HEK293T (cell line): Measurements from ENCODE around the gene CLDN19.
"Not testable (repeated sequence)": the region's sequence is repeated elsewhere in the genome, so short reads cannot be mapped to it uniquely, and the experiment has no call there.

ENCODE experiments used
- CTCF ChIA-PET: fragments of 350-600 bp; formaldehyde crosslinking; extraction: SDS; loops from one replicate; lab custom pipeline; 2021; ENCODE audit warnings: antibody characterized with exemption, inconsistent platforms; lab: Yijun Ruan, JAX
- POLR2A ChIA-PET: fragments of 350-600 bp; formaldehyde crosslinking; extraction: SDS; loops from one replicate; lab custom pipeline; 2020; ENCODE audit warnings: antibody characterized with exemption, inconsistent platforms; lab: Yijun Ruan, JAX
- DNase-seq: peaks from one replicate; pipeline ENCODE4 v3.0.0; 2012; ENCODE audit warnings: mixed read lengths; ENCODE audit errors: extremely low spot score
- ARNT ChIP-seq: fragments of 450-650 bp; IDR thresholded peaks from 2 replicates; pipeline ENCODE4 v1.6.1; 2017; ENCODE audit warnings: mild to moderate bottlenecking
- BHLHE40 ChIP-seq: fragments of 450-650 bp; IDR thresholded peaks from 2 replicates; pipeline ENCODE4 v1.6.1; 2016; ENCODE audit warnings: mild to moderate bottlenecking, moderate library complexity, borderline replicate concordance
- CTBP1 ChIP-seq: fragments of 450-650 bp; IDR thresholded peaks from 2 replicates; pipeline ENCODE4 v1.6.1; 2016; ENCODE audit warnings: borderline replicate concordance
- ELF4 ChIP-seq: fragments of 450-650 bp; IDR thresholded peaks from 2 replicates; pipeline ENCODE4 v1.6.1; 2017; ENCODE audit warnings: antibody characterized with exemption
- FOXA1 ChIP-seq: fragments of 450-650 bp; IDR thresholded peaks from 2 replicates; pipeline ENCODE4 v1.6.1; 2016; ENCODE audit warnings: mild to moderate bottlenecking
- FOXK2 ChIP-seq: fragments of 450-650 bp; IDR thresholded peaks from 2 replicates; pipeline ENCODE4 v1.6.1; 2016; ENCODE audit warnings: mild to moderate bottlenecking
- FOXM1 ChIP-seq: fragments of 450-650 bp; IDR thresholded peaks from 2 replicates; pipeline ENCODE4 v1.6.1; 2017; ENCODE audit warnings: mild to moderate bottlenecking, borderline replicate concordance
- HDGF ChIP-seq: fragments of 450-650 bp; IDR thresholded peaks from 2 replicates; pipeline ENCODE4 v1.6.1; 2017; ENCODE audit warnings: antibody characterized with exemption, borderline replicate concordance
- L3MBTL2 ChIP-seq: fragments of 450-650 bp; conservative IDR thresholded peaks from 2 replicates; pipeline ENCODE4 v1.6.1; 2016; ENCODE audit warnings: mild to moderate bottlenecking
- LEF1 ChIP-seq: fragments of 450-650 bp; IDR thresholded peaks from 2 replicates; pipeline ENCODE4 v1.6.1; 2017; ENCODE audit warnings: mild to moderate bottlenecking, borderline replicate concordance
- NFRKB ChIP-seq: fragments of 450-650 bp; IDR thresholded peaks from 2 replicates; pipeline ENCODE4 v1.6.1; 2016; ENCODE audit warnings: mild to moderate bottlenecking, moderate library complexity
- PKNOX1 ChIP-seq: fragments of 450-650 bp; IDR thresholded peaks from 2 replicates; pipeline ENCODE4 v1.6.1; 2016
- SP1 ChIP-seq: fragments of 450-650 bp; IDR thresholded peaks from 2 replicates; pipeline ENCODE4 v1.6.1; 2017
- SUZ12 ChIP-seq: fragments of 450-650 bp; IDR thresholded peaks from 2 replicates; pipeline ENCODE4 v1.6.1; 2016; ENCODE audit warnings: mild to moderate bottlenecking
- TARDBP ChIP-seq: fragments of 450-650 bp; IDR thresholded peaks from 2 replicates; pipeline ENCODE4 v1.6.1; 2016
- ZNF384 ChIP-seq: fragments of 450-650 bp; IDR thresholded peaks from 2 replicates; pipeline ENCODE4 v1.6.1; 2016

The CLDN19 gene

DNA sequence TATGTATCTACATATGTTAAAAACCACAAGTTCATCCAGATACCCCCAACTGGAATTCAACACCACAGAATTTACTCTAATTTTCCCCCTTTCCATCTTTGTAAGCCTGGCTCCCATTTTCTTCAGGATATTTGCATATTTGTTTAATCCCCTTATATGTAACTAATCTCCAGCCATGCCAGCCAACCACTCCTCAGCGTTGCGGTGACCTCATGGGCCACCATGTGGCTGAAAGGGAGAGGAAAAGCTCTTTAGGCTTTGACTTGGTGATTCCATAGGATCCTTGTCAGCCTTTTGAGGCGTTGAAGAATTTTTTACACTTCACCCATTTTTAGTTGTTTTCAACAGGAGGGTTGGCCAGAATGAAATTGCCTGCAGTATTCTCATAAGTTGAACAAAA is 10.0 kb downstream of the CLDN19 start:
- ChIA-PET CTCF (interaction anchor here (0.8 kb wide), 1 partner anchor 13 kb away, joined by 5 read pairs; no protein-coding TSS in a partner anchor), POLR2A (no interaction called here)
- peak; percentile 9 for DNase-seq
- TF ChIP-seq ZNF384 (no peak), ARNT (no peak), FOXA1 (no peak), PKNOX1 (no peak), SP1 (no peak), BHLHE40 (no peak)

DNA sequence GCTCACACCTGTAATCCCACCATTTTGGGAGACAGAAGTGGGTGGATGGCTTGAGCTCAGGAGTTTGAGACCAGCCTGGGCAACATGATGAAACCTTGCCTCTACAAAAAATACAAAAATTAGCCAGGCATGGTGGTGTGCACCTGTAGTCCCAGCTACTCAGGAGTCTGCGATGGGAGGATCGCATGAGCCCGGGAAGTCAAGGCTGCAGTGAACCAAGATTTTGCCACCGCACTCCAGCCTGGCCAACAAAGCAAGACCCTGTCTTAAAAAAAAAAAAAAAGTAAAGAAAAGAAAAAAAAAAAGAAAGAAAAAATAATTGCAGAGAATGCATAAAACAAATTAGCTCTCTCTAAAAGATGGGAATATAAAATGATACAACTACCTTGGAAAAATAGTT is 14.2 kb downstream of the CLDN19 start:
- POLR2A ChIA-PET, CTCF ChIA-PET: not testable (repeated sequence)

GRCh38 chr1:42723511-42723910 is 16.5 kb downstream of the CLDN19 start:
- ChIA-PET POLR2A (interaction anchor here (1.3 kb wide), 1 partner anchor 41 kb away, joined by 3 read pairs; the partner anchor contains the start of gene YBX1), CTCF (no interaction called here)
- no peak for DNase-seq
- TF ChIP-seq TARDBP (no peak), L3MBTL2 (no peak), SP1 (no peak), FOXM1 (no peak), BHLHE40 (no peak), LEF1 (no peak), HDGF (no peak), CTBP1 (no peak), ZNF384 (no peak), NFRKB (no peak), FOXK2 (no peak), SUZ12 (no peak), ELF4 (no peak), FOXA1 (no peak), PKNOX1 (no peak), ARNT (no peak)

More for the DNA sequence above, 14.2 kb downstream of the CLDN19 start:
- not testable (repeated sequence) for DNase-seq

DNA sequence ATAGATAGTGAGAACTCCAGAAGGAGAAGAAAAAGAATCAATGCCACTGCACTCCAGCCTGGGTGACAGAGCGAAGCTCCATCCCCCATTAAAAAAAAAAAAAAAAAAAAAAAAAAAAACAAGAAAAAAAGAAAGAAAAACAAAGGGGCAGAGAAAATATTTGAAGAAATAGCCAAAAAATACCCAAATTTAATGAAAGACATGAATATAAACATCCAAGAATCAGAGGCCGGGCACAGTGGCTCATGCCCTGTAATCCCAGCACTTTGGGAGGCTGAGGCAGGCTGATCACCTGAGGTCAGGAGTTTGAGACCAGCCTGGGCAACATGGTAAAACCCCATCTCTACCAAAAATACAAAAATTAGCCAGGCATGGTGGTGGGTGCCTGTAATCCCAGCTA is 17.6 kb downstream of the CLDN19 start:
- POLR2A ChIA-PET, result interaction anchor here (1.3 kb wide), 1 partner anchor 40 kb away, joined by 3 read pairs; the partner anchor contains the start of gene YBX1
- CTCF ChIA-PET, DNase-seq: not testable (repeated sequence)

DNA sequence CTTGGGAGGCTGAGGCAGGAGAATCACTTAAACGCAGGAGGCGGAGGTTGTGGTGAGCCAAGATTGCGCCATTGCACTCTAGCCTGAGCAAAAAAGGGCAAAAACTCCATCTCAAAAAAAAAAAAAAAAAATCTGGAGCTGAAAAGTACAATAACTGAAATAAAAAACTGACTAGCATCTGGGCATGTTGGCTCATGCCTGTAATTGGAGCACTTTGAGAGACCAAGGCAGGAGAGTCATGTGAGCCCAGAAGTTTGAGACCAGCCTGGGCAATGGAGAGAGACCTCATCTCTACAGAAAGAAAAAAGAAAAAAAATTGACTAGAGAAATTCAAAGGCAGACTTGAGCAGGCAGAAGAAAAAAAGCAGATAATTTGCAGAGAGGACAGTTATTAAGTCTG is 18.1 kb downstream of the CLDN19 start:
- no peak for DNase-seq
- POLR2A ChIA-PET, result no interaction called here
- CTCF ChIA-PET, result no interaction called here
- no peak for TF ChIP-seq FOXM1
- no peak for TF ChIP-seq FOXA1
- no peak for TF ChIP-seq ELF4

- DNase-seq, result no peak
- TF ChIP-seq FOXK2 (no peak), BHLHE40 (no peak), HDGF (no peak), TARDBP (no peak), NFRKB (no peak)
- ChIA-PET CTCF (interaction anchor here (0.6 kb wide), 1 partner anchor 34 kb away, joined by 3 read pairs; no protein-coding TSS in a partner anchor), POLR2A (no interaction called here)
Observed at GRCh38 chr1:42720868-42721267, 19.2 kb downstream of the CLDN19 start.

DNA sequence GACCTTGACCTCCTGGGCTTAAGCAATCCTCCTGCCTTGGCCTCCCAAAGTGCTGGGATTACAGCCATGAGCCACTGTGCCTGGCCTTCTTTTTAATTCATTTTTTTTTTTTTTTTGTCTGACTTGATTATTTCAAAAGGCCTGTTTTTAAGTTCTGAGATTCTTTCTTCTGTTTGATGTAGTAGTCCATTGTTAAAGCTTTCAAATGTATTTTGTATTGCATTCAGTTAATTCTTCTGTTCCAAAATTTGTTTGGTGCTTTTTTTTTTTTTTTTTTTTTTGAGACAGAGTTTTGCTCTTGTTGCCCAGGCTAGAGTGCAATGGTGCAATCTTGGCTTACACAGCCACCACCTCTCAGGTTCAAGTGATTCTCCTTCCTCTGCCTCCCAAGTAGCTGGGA is 25.6 kb downstream of the CLDN19 start:
- POLR2A ChIA-PET, CTCF ChIA-PET, DNase-seq: not testable (repeated sequence)

DNA sequence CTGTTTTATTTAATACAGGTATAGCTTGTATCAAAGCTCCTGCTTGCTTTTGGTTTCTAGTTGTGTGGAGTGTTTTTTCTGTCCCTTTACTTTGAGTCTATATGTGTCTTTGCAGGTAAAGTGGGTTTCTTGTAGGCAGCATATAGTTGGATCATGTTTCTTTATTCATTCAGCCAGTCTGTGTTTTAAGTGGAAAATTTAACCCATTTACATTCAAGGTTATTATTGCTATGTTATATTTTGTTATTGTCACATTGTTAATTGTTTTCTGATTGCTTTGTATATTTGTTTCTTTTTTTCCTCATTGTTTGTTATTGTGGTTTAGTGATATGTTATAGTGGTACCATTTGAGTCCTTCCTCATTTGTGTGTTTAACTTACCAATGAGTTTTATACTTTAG is 26.7 kb downstream of the CLDN19 start:
- DNase-seq, result no peak
- ChIA-PET POLR2A (no interaction called here), CTCF (no interaction called here)
- TF ChIP-seq BHLHE40 (no peak), LEF1 (no peak)

DNA sequence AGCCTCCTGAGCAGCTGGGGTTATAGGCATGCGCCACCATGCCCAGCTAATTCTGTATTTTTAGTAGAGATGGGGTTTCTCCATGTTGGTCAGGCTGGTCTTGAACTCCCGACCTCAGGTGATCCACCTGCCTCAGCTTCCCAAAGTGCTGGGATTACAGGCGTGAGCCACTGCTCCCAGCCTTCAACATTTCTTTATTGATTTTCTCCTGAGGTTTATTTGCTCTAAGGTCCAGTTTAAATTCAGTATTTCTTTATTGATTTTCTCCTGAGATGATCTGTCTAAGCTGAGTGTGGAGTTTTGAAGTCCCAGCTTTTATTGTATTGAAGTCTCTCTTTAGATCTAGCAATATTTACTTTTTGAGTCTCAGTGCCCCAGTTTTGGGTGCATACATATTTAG is 27.2 kb downstream of the CLDN19 start:
- DNase-seq, CTCF ChIA-PET, POLR2A ChIA-PET: not testable (repeated sequence)
